ENCODE results near the gene PRM1.

The PRM1 gene

GRCh38 chr16:11232852-11233726 lies 48.0 kb downstream of the PRM1 start:
- peak; percentile 41 to 80 (median 59) for DNase-seq

GRCh38 chr16:11232302-11232851 lies 48.8 kb downstream of the PRM1 start:
- DNase-seq = no peak

- DNase-seq = no peak
Measured at GRCh38 chr16:11231367-11231970, 49.7 kb downstream of the PRM1 start.
